ENCODE data around the gene HOXB5.
A peak's percentile ranks its signal among the peaks of the same experiment; 100 is the strongest.

The HOXB5 gene

DNA sequence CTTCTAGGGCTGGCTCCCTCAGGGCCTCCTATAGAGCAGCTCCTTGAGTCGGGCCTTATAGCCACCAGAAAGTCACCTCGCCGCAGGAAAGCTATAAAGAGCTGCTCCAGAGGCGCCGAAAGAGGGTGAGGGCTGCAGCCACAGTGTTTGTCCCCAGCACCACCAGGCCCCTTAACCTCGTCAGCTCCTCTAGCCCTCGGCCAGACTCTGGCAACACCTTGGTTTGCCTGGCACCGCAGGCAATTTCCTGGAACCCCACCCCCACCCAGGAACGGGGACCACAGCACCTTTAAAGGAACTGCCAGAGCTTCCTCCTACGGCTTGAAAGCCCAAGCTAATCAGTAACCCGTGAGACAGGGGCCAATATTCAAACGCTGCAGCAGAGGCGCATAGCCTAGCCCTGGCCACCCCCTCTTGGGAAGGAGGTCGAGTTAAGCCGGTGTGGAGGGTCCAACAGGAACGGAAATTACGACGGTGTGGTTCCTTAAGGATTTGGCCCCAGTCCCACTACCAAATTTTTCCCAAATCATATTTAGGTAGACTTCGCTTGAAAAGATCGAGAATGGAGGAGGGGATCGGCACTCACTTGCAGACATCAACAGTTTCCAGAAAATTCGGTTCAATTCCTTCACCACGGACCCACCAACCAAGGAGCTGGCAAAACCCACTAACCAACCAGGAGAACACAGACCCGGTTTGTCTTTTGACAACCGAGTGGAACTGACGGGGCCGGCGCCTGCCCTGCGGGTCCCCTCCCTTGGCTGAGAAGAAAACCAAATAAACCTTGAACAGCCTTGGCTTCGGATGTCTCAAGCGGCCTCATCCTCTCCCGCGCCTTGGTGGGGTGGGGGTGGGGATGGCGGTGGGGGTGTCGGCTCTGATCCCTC lies 8.2 kb upstream of the HOXB5 start:
- DNase-seq = no peak

DNA sequence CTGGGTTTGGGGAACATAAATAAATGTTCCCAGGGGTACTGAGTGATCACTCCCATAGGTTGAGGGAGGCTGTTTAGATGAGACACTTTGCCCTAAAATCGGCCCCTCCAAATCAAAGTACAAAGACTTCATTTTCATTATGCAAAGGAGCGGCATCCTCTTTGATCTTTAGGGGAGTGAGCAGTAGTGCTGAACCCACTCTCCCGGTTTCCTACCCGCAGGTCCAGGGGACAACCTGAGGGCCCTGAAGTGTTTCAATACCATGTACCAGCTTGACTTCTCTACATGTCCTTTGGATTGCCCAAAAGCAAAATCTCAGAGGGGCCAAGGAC lies 7.6 kb upstream of the HOXB5 start:
- no peak for DNase-seq

DNA sequence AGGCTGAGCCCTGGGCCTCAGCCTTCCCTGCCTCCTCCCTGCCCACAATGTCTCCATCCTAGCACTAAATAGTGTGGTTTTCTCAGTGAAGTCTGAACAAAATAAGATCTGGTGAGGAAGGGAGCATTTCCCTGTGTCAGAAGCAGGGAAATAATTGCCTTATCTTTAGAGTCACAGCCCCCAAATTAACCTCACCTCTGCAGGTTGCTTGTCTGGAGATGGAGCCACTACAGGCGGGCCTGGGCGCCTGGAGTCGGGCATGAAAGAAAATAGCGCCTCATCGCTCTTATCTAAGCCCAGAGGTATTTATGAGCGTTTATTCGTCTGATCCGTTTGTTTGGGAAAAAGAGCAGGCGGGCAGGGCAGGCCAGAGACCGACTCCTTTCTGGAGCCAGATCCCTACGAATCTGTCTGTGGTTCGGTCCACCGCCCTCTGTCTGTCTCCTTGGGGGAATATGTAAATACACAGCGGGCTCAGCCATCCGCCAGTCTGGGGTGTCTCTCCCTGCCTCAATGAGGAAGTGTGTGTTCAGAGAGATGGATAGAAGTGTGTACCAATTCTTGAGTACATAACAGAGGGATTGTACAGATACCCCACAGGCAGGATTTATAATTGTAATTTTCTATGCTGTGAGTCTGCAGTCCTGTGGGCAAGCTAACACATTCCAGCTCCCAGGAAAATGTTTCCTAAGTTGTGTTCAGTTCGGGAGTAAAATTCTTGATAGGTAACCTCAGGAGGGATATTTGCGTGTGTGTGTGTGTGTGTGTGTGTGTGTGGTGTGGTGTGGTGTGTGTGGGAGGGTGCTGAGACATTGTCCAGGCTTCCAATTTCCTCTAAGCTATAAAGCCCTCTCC lies 6.9 kb upstream of the HOXB5 start:
- no peak for DNase-seq

DNA sequence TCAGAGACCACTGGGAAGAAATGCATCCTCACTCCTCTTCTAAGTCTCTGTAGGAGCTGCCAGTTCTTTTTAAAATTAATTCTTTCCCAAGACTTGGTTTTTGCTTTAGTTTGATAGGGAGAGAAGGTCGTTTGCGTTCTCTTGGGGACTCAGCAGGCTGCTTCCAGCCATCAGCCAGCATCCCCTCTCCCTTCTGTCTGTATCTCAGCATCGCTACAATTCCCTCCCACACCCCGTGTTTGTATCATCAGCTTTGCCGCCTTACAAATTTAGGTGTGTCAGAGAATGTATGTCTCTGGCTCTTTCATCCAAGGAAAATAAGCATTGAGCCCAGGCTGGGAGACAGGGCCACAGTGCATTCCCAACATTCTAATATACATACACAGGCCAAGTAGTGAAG lies 5.8 kb upstream of the HOXB5 start:
- no peak for DNase-seq

DNA sequence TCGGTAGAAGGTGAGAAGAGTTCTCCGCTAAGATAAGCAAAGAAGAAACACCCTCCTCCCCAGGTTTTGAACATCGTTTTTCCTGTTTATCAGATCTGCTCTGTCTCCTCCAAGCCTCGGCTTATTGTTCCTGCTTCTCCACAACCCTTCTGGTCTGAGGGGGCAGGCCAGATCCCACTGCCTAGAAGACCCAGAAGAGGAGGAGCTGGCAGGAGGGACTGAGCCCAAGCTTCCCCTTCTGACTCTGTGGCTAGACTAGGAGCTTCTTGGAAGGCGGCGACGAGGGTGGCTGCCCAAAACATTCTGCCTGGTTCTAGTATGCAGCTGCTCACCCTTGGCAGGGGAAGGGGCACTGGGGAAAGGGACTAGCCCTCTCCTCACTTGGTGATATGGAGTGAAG lies 5.2 kb upstream of the HOXB5 start:
- no peak for DNase-seq

DNA sequence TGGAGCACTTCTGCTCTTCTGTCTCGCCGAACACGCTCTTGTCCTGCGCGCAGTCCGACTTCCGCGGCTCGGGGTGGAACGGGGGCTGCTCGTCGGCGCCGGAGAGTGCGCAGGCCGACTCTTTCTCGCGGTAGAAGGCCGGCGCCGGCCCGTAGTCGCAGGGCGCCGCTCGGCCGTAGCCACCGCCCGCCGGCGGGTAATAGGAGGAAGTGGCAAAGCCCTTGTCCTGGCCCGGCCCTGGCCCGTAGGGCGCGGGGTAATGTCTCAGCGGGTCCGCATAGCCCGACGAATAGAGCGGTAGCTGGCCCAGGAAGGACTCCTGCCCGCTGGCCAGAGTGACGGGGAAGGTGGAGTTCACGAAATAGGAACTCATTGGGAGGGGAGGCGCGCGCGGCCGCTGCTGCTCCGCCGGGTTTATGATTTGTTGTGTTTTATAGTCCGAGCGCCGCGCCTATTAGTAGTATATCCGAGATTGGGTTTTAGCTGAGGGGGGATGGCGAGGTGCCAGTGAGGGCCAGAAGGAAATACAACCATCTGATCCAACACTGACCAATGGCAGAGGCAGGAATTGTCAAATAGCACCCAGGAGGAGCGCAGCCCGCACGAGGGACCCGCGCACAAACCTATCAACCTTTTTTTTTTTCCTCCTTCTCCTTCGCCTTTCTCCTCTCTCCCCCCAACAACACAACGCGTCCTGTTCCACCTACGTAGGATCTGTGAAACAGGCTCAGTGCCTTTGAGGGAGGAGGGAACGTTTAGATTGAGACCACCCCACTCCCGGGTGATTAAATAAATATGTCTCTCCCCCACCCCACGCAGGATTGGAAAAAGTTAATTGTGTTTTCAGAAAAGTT lies 4.4 kb upstream of the HOXB5 start:
- DNase-seq = no peak

DNA sequence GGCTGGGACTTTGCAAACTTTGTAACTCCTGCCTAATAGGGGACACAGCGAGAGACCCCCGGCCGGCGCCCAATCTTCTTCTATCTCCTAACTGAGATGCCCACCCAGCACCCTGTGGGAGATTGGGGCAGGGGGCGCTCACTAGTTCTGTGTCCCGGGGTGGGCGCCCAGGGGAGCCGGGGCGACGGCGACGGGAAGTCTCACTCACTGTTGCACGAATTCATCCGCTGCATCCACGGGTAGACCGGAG lies 3.9 kb upstream of the HOXB5 start:
- DNase-seq = no peak

DNA sequence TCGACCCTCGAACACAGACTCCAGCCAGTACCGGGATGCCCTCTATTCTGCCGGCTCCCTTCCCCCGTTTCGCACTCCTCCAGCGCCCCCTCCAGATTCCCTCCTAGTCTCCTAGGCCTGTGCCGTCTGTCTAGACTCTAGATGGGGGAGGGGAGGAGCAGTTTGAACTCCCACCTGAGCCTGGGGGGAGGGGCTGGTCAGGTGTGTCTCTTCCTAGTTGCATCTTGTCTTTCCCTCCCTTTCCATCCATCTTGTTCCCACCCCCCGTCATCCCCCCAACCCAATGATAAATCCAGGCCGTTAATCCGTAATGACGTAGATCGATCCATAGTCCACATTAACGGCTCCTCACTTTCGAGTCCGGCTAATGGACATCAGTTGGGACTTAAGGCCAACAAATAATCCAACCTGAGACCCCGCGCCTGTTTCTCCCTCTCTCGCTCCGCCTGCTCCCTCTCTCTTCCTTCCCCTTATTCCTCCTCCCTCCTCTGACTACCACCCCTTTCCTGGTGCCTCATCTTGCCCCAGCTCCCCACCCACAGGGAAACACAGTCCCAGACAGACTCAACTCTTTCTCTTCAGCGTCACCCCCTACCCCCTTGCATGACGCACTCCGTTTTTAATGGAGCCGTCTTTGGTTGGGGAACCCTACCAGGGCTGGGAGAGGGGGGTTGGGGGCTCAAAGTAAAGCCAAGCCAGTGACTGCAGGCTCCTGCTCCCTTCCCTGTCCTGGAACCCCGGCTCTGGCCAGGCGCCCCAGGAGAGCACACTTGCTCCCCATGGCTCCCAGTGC lies 3.4 kb upstream of the HOXB5 start:
- no peak for DNase-seq

DNA sequence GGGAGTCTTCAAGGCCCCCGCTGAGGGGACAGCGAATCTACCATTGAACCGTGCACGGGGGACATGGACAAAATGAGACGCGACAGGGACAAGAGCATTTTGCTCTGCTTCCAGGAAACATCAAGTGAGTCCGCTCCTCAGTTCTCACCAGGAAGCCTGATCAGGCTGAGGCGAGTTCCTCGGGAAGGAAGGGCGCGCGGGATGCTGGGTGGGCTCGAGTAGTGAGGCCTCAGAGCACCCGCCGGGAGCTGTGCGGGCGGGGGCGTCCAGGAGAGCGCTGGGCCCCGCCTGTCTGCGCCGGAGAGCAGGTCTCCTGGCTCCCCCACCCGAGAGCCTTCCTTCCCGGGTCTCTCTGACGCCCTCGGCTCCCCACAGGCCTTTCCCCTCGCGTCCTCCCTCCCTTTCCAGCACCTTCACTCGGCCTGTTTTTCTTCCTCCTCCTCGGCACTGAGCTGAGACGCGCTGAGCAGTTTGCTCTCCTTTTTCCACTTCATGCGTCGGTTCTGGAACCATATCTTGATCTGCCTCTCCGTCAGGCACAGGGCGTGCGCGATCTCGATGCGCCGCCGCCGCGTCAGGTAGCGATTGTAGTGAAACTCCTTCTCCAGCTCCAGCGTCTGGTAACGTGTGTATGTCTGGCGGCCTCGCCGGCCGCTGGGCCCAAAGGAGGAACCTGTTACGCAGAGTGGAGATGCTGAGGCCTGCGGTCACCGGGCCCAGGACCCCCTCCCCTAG lies 2.6 kb upstream of the HOXB5 start:
- DNase-seq = no peak

DNA sequence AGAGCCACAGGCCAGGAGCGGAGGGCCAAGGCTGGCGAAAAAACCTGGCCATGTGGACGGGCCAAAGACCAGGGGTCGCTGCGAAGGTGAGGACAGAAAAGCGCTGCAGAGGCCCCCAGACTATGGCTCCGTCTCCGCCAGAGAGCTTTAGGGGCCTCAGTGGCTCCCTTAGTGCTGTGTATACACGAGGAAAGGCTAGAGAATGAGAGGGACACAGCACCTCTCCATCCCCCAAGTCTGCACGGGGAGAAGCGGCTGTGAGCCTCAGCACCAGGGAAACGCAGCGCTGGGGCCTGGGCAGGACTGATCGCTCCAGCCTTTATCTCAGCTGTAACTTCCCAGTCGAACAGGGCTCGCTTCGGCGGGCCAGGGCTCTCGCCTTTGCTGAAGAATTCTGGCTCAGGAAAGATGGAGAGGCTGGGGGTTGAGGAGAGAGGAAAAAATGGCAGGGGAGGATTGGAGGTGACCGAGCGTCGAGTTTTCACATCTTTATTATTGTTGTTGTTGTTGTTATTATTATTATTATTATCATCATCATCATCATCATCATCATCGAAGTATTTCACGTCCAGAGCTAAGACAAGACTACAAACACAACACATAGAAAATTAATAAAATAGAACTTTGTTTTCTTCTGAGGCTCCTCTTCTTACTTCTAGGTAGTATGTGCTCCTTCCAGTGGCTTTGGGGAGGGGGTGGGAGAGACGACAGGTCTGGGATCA lies 1.9 kb upstream of the HOXB5 start:
- no peak for DNase-seq

DNA sequence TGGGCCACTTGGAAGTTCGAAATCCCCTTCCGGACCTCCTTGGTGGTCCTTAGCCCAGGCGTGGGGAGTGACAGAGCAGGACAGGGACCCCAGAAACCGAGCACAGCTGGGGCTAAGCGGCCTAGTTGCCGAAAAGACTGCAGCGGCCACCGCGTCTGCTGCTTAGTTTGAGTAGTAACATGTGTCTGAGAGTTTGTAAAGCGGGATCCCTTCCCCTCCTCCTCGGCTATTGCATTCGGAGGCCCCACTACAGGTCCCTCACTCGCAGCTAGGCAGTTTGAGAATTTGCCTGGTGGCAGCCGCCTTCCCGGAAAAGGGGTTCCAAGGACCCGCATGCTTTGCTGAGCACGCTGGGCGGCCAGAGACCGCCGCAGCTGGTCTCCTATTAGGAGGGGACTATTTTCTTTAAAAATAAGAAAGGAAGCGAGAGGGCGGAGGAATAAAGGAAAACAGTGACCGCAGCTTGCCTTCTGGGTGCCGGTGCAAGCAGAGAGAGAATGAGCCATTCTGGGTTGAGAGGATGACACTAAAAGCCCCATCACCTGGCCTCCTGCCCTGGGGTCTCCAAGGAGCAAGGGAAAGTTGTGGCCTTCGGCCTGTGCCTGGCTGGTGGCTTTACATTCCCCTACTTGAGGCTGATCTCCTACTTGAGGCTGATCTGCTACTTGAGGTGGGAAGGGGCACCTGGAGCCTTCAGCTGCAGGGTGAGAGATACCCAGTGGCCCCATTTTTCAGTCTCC lies 1.1 kb upstream of the HOXB5 start:
- no peak for DNase-seq

DNA sequence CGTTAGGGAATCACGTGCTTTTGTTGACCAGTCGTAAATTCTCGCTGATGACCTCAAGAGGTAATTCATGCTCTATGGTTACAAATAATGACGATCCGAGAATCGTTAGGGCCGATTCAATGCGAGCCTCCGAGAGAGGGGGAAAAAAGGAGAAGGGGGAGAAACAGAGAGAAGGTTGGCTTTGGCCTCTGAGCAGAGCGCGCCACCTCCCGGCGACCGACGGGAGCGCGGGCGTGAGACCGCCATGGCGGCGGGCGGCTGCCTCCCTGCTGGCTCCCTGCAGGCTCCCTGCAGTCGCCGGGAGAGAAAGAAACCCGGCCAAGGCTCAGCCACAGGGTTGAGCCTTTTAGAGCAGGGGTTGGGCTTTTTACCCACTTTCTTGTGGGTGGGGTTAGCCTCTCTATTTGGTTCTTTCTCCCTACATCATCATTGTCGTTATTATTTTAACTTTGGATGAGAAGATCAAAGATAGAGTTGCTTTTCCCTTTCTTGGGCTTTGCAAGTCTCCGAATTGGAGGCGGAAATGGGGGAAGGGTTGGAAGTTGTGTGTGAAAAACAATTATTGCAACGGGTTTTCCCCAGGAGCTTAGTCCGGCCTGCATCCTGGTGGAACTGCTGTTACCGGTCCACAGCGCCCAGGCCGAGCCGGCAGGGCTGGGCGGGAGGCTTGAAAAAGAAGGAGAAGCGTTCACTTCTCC lies 410 bp upstream of the HOXB5 start:
- peak; percentile 70 for DNase-seq

DNA sequence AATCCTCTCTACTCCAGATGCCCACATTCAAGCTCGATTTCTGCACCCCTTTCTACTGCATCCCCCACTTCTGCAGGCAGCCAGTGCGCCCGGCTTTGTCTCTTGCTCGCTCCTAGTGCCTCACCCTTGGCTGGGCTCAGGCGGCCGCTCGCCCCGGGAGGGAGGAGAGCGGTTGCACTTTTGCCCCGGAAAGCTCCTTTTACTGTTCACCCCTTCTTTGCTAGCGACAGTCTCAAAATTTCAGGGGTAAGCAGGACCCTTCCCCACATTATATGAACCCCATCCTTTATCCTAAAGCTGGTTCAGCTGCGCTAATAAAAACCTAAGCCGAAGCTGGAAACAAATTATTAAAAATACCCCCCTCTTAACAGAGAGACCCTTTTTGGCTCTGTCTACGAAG lies 1.0 kb downstream of the HOXB5 start:
- DNase-seq = no peak

DNA sequence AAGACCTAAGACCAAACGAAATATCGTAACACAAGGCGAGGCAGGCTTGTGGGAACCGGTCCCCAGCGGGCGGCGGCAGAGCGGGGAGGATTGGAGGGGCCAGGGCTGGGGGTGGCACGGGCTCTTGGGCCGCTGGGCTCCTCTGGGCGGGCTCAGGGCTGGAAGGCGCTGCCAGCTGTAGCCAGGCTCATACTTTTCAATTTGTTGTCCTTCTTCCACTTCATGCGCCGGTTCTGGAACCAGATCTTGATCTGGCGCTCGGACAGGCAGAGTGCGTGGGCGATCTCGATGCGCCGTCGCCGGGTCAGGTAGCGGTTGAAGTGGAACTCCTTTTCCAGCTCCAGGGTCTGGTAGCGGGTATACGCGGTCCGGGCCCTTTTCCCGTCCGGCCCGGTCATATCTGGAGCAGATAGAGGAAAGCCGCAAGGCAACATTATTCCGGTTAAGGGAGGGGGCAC lies 1.5 kb downstream of the HOXB5 start:
- no peak for DNase-seq

DNA sequence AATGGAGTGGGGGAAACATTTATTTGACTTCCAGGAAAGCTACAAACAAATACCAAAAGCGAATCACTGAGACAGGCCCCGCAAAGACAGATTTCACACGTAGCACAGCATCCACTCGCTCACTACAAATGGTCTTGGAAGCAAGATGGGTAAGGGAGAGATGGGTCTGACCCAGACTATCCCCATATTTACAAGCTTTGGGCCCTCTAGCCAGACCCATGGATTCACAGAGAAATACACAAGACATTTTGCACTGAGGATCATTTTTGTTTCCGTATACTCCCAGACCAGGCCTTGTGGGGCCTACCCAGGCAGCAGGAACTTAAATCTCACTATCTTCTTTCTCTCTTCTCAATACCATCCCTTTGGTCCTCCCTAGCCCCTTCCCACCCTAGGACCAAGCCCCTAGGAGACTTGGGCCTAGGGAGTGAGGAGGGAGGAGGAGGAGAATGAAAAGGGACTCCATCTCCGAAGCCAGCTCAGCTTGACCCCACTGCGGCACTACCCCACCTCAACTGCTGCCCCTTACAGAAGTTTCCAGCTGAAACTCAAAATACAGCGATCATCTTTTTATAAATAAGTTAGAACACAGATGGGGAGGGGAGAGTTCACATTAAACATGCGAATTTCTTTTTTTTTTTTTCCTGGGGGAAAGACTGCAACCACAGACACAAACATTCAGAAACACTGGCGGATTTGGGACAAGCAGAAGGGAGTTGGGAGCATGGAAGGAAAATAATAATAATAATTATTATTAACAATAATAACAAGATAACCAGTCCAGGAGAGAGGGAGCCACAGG lies 2.1 kb downstream of the HOXB5 start:
- no peak for DNase-seq

DNA sequence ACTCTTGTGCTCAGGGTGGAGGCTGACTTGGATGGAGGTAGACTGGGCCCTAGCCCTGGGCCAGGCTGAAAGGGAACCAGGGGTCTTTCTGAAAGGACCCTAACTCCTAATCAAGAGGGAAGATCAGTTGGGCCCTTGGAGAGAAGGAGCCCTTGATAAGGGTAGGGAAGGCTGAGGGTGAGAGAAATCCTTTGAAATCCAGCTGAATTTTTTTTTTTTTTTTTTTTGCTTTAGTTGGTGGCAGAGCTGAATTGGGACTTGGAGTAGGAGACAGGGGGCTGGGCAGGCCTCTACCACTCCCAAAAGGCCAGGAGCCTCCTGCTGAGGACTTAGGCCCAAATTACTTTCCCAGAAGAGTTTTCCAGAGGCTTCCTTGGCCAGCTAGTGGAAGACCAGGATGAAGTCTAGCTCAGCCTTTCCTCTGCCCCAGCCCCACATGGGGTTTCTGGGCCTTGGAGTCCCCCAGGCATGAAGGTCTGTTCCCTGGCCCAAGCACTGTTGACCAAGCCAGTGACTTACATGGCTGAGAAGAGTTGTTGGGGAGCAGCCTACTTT lies 2.9 kb downstream of the HOXB5 start:
- DNase-seq = no peak

DNA sequence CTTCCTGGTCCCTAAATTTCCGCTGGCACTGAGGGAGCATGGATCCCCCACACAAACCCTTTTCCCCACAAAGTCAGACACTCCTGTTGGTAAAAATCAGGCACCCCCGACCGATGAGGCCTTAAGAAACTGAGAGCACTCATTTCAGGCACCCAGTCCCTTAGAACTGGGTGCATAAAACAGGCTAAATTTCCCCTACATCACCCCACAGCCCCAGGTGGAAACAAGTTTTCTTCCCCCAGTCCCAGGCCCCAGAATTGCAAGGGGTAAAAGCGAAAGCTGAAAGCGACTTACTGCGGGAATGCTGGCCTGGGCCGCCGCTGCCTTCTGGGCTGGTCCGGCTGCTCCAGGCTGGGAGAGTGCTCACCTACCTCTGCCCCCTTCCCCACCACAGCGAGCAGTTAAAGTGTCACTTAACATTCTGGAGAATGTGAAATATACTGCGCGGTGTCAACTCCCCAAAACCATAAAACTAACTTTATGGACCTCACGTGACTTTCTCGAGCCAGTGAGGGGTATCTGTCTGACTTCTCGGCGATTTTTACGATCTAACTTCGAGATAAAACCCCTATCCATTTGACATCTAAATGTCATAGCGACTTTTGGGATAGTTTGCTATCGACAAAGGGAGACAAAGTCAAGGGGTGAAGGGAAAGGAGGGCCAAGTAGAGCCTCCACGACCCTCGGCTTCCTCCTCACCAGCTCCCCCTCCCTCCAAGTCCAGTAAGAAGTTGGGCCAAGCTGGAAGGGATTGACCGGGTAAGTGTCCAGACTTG lies 3.6 kb downstream of the HOXB5 start, which contains the start of gene HOXB3:
Gene HOXB3 (minus strand): TSS at position 411 of the 776 bp plus-strand sequence. CDS start 37,767 bp downstream, outside the sequence.
- DNase-seq = no peak

All from effector CD8-positive, alpha-beta T cell (primary cell).